GM21526 (cell line): ENCODE data around the gene TMEFF1.

ENCODE experiments used
- ATAC-seq: cut with Tn5 transposase; IDR thresholded peaks from one replicate; pipeline ENCODE4 v1.9.1; 2021; ENCODE audit warnings: moderate library complexity; ENCODE audit not compliant: unreplicated experiment, low FRiP score

Gene TMEFF1

GRCh38 chr9:100598641-100599145 is 125.7 kb downstream of the TMEFF1 start:
- peak; percentile 68 for ATAC-seq

DNA sequence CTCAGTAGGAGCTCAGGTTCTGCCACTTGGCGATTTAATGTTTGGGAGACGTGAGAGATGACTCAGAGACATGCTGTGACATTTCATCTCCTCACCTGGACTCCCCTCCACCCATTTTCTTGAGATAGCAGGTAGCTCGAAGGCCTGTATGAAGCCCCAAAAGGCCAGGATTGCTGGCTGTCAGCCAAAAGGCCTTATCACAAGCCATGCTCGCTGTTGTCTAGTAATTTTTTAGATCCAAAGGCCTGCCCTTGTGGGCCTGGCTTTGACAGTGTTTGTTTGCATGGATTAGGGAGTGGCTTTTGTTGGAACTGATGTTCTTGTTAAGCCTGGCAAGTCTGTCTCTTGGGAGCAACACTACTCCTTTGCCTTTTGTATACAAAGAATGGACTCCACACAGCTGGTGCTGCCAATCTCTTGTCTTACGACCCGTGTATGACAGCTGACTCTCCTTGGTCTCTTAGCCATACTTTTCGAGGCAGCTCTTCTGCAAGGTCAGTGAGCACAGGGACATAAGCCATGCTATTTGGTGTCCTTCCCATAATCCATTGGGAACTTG is 127.7 kb downstream of the TMEFF1 start:
- ATAC-seq = no peak

DNA sequence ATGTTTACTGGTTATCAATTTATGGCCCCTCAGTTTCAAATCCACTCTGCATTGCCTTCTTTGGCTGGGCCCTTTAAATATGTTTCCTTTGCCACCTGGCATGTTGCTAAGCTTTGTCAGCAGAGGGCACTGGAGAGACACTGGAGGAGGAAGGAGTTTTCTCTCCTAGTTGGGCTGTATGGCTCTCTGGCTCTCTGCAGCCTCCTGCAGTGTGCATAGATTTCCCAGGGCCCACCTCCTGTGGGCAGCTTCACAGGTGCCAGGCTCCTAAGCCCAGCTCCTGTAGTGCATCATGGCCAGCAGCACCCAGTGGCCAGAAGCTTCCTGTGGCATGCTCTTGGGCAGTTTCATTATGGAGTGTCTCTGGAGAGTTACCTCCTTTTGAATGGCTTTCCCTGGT is 128.3 kb downstream of the TMEFF1 start:
- ATAC-seq = peak; percentile 62

DNA sequence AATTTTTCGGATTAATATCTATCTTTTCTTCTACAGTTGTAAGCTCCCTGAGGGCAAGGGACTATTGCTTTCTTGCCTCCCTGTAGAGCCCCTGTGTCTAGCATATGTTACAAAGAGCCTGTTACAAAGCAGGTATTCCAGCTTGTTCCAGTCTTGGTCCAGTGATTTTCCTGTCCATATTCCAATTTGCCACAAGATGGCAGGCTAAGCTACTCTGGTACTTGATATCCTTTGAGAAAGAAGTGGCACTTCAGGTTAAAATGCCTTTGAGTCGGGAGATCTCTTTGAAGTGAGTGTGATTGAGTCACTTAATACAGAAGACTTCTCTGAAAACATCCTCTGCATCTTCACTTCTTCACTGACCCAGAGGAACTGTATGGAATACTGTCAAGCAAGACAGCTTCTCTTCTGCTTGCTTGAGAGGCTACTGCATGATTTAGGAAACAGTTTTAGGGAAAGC is 129.4 kb downstream of the TMEFF1 start:
- ATAC-seq = no peak

GRCh38 chr9:100605405-100605804 is 132.5 kb downstream of the TMEFF1 start:
- ATAC-seq = no peak

DNA sequence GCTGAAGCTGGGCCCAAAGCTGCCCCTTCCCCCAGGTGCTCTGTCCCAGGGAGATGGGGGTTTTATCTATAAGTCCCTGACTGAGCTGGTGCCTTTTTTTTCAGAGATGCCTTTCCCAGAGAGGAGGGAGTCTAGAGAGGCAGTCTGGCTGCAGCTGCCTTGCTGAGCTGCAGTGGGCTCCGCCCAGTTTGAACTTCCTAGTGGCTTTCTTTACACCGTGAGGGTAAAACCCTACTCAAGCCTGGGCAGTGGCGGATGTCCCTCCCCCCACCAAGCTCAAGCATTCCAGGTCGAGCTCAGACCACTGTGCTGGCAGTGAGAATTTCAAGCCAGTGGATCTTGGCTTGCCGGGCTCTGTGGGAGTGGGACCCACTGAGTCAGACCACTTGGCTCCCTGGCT is 146.2 kb downstream of the TMEFF1 start:
- no peak for ATAC-seq

GRCh38 chr9:100619665-100620064 is 146.7 kb downstream of the TMEFF1 start:
- no peak for ATAC-seq

DNA sequence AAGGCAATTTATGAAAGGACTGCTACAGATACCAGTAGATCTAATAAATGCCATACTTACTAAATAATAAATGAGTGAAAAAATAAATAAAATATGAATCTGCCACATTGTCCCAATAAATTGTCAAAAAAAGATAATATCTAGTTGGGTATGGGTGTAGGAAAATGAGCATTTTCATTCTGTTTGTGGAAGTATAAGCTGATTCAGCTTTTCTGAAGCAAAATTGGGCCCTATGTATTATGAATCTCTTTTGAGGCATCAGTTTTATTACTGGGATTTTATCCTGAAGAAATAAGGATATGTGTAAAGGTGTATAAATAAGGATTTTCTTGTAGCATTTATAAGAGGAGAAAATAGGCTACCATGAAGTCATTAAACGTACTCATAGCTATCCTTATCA is 151.0 kb downstream of the TMEFF1 start:
- no peak for ATAC-seq

- no peak for ATAC-seq
Observed at GRCh38 chr9:100626949-100627348, 154.0 kb downstream of the TMEFF1 start.
